H9 (cell line): ENCODE measurements around the gene POLR3B. TPM values are rescaled to one million over a fixed set of nuclear protein-coding genes. Genes with fewer than 3 reads are reported as not detected.

Experiments
- DNase-seq: peaks from one replicate; pipeline ENCODE4 v3.0.0-alpha.2; 2017
- H2AFZ ChIP-seq: one replicate; pipeline ENCODE4 v1.6.1; 2013; ENCODE audit warnings: mild to moderate bottlenecking, low read length, control low read depth, moderate library complexity
- H2AK5ac ChIP-seq: 2 replicates; pipeline ENCODE4 v1.6.1; 2013; ENCODE audit warnings: low read length, control low read depth, mixed read lengths; ENCODE audit not compliant: insufficient read length
- H2BK120ac ChIP-seq: one replicate; pipeline ENCODE4 v1.6.1; 2013; ENCODE audit warnings: low read depth, mild to moderate bottlenecking, low read length, control low read depth, inconsistent platforms; ENCODE audit not compliant: poor library complexity, severe bottlenecking
- H2BK12ac ChIP-seq: 2 replicates; pipeline ENCODE4 v1.6.1; 2013; ENCODE audit warnings: low read length, control low read depth, mixed read lengths, low read depth; ENCODE audit not compliant: insufficient read length
- H2BK15ac ChIP-seq: 2 replicates; pipeline ENCODE4 v1.6.1; 2013; ENCODE audit warnings: low read depth, low read length, control low read depth
- H2BK20ac ChIP-seq: one replicate; pipeline ENCODE4 v1.6.1; 2013; ENCODE audit warnings: low read depth, mild to moderate bottlenecking, low read length, control low read depth, inconsistent platforms; ENCODE audit not compliant: poor library complexity, severe bottlenecking
- H2BK5ac ChIP-seq: 2 replicates; pipeline ENCODE4 v1.6.1; 2013; ENCODE audit warnings: low read length, control low read depth, mixed read lengths; ENCODE audit not compliant: insufficient read length
- H3K14ac ChIP-seq: 2 replicates; pipeline ENCODE4 v1.6.1; 2013; ENCODE audit warnings: low read length, control low read depth; ENCODE audit not compliant: insufficient read depth
- H3K18ac ChIP-seq: 2 replicates; pipeline ENCODE4 v1.6.1; 2013; ENCODE audit warnings: low read depth, mild to moderate bottlenecking, mixed read lengths, low read length, control low read depth; ENCODE audit not compliant: insufficient read length
- H3K23ac ChIP-seq: 2 replicates; pipeline ENCODE4 v1.6.1; 2013; ENCODE audit warnings: low read length, control low read depth, mixed read lengths, low read depth; ENCODE audit not compliant: insufficient read length
- H3K23me2 ChIP-seq: 2 replicates; pipeline ENCODE4 v1.6.1; 2013; ENCODE audit warnings: low read depth, mild to moderate bottlenecking, mixed read lengths, low read length, control low read depth; ENCODE audit not compliant: insufficient read length, poor library complexity, severe bottlenecking
- H3K27ac ChIP-seq: 2 replicates; pipeline ENCODE4 v1.5.1; 2013; ENCODE audit warnings: low read length, control low read depth, mixed read lengths, low read depth; ENCODE audit not compliant: insufficient read length
- H3K27me3 ChIP-seq: 2 replicates; pipeline ENCODE4 v1.6.1; 2013; ENCODE audit warnings: low read length, control low read depth, inconsistent platforms; ENCODE audit not compliant: insufficient read depth
- H3K4ac ChIP-seq: 2 replicates; pipeline ENCODE4 v1.6.1; 2013; ENCODE audit warnings: low read depth, mild to moderate bottlenecking, control low read depth, inconsistent platforms, low read length, moderate library complexity
- H3K4me1 ChIP-seq: 2 replicates; pipeline ENCODE4 v1.6.1; 2013; ENCODE audit warnings: low read length, control low read depth, inconsistent platforms; ENCODE audit not compliant: insufficient read depth
- H3K4me2 ChIP-seq: 2 replicates; pipeline ENCODE4 v1.6.1; 2013; ENCODE audit warnings: low read length, control low read depth, mixed read lengths; ENCODE audit not compliant: insufficient read length, insufficient read depth
- H3K56ac ChIP-seq: 2 replicates; pipeline ENCODE4 v1.6.1; 2013; ENCODE audit warnings: low read depth, mild to moderate bottlenecking, mixed read lengths, low read length, control low read depth; ENCODE audit not compliant: insufficient read length
- H3K79me1 ChIP-seq: 2 replicates; pipeline ENCODE4 v1.6.1; 2013; ENCODE audit warnings: low read depth, mild to moderate bottlenecking, moderate library complexity, low read length, control low read depth, inconsistent platforms; ENCODE audit not compliant: insufficient read depth, poor library complexity, severe bottlenecking
- H3K79me2 ChIP-seq: 2 replicates; pipeline ENCODE4 v1.6.1; 2013; ENCODE audit warnings: low read length, control low read depth, inconsistent platforms; ENCODE audit not compliant: insufficient read depth
- H3K9ac ChIP-seq: 2 replicates; pipeline ENCODE4 v1.6.1; 2013; ENCODE audit warnings: low read length, control low read depth, mixed read lengths; ENCODE audit not compliant: insufficient read length; ENCODE audit errors: extremely low read depth
- H3K9me3 ChIP-seq: one replicate; pipeline ENCODE4 v1.6.1; 2013; ENCODE audit warnings: low read depth, low read length, inconsistent platforms; ENCODE audit not compliant: control insufficient read depth
- H3T11ph ChIP-seq: one replicate; pipeline ENCODE4 v1.6.1; 2013; ENCODE audit warnings: mild to moderate bottlenecking, low read length, control low read depth, inconsistent platforms
- H4K20me1 ChIP-seq: one replicate; pipeline ENCODE4 v1.6.1; 2013; ENCODE audit not compliant: control insufficient read depth, insufficient read length, insufficient read depth
- H4K5ac ChIP-seq: 2 replicates; pipeline ENCODE4 v1.6.1; 2013; ENCODE audit warnings: low read depth, mild to moderate bottlenecking, mixed read lengths, low read length, control low read depth; ENCODE audit not compliant: insufficient read length
- H4K8ac ChIP-seq: replicated peaks from 2 replicates; pipeline ENCODE4 v1.6.1; 2013; ENCODE audit warnings: low read length, control low read depth, mixed read lengths, low read depth; ENCODE audit not compliant: insufficient read length
- H4K91ac ChIP-seq: 2 replicates; pipeline ENCODE4 v1.6.1; 2013; ENCODE audit warnings: low read depth, mild to moderate bottlenecking, moderate library complexity, mixed read lengths, low read length, control low read depth; ENCODE audit not compliant: insufficient read length
- H3K27ac Mint-ChIP-seq, 3 experiments: 2 replicates in 2 of 3; 3 replicates in 1 of 3; pipeline ENCODE4 v1.8.0; 2020 to 2021; ENCODE audit warnings: mixed read lengths in 3 of 3, mild to moderate bottlenecking in 1 of 3, moderate library complexity in 1 of 3
- H3K27me3 Mint-ChIP-seq: 2 replicates; pipeline ENCODE4 v1.8.0; 2021; ENCODE audit warnings: low read depth, mild to moderate bottlenecking, moderate library complexity, mixed read lengths
- H3K36me3 Mint-ChIP-seq, 3 experiments: 2 replicates in 2 of 3; 3 replicates in 1 of 3; pipeline ENCODE4 v1.8.0; 2020 to 2021; ENCODE audit warnings: low read depth in 3 of 3, mixed read lengths in 3 of 3; ENCODE audit not compliant: insufficient read depth in 1 of 3
- H3K4me1 Mint-ChIP-seq, 2 experiments: 2 replicates each; pipeline ENCODE4 v1.8.0; 2020; ENCODE audit warnings: mixed read lengths in 2 of 2
- H3K4me3 Mint-ChIP-seq, 2 experiments: 2 replicates in 1 of 2; 3 replicates in 1 of 2; pipeline ENCODE4 v1.8.0; 2020 to 2021; ENCODE audit warnings: mild to moderate bottlenecking in 2 of 2, mixed read lengths in 2 of 2, moderate library complexity in 1 of 2
- H3K9me3 Mint-ChIP-seq, 2 experiments: 2 replicates in 1 of 2; 3 replicates in 1 of 2; pipeline ENCODE4 v1.8.0; 2020; ENCODE audit warnings: mild to moderate bottlenecking in 2 of 2, mixed read lengths in 2 of 2, moderate library complexity in 1 of 2
- CTCF ChIP-seq: fragments of 200-600 bp; sonication (generic); conservative IDR thresholded peaks from 3 replicates; pipeline ENCODE4 v1.8.0; 2021; ENCODE audit warnings: antibody characterized with exemption, mild to moderate bottlenecking
- WGBS: extraction: QIAGEN DNeasy Blood & Tissue Kit; methylation state at CpG from one replicate; pipeline ENCODE4 v1.1.7; 2013; ENCODE audit warnings: missing lambda C conversion rate, low lambda C conversion rate, mixed read lengths; ENCODE audit not compliant: insufficient read length; ENCODE audit errors: extremely low coverage; 5-methylcytosine and 5-hydroxymethylcytosine counted together
- total RNA-seq: library from RNA; stranded (reverse); gene quantifications from 2 replicates; pipeline ENCODE4 v1.2.1, GENCODE V29; 2021

The POLR3B gene
- total RNA-seq, 1 experiment from 2014 or later, result 13.4 TPM

GRCh38 chr12:106341086-106341877, 16.3 kb upstream of the POLR3B start:
- Histone ChIP-seq H2BK12ac (no peak overlapping the region), H2BK15ac (no peak overlapping the region), H3K23me2 (no peaks in the 10 kb centered on the region), H3K4me1 (no peaks in the 10 kb centered on the region; the same call in 1 of the 2 replicates), H3K9me3 (no peaks in the 10 kb centered on the region), H3K56ac (no peak overlapping the region), H3K23ac (no peak overlapping the region), H3K18ac (no peak overlapping the region), H3K9ac (no peak overlapping the region), H4K20me1 (no peaks in the 10 kb centered on the region), H3K4me2 (no peak overlapping the region), H3K14ac (no peak overlapping the region), H4K5ac (no peak overlapping the region), H4K8ac (no peak overlapping the region), H2BK20ac (no peak overlapping the region), H3K27me3 (no peaks in the 10 kb centered on the region), H3K79me2 (no peaks in the 10 kb centered on the region), H3K27ac (no peak overlapping the region), H2BK5ac (no peak overlapping the region), H2AFZ (no peak overlapping the region), H3T11ph (no peak overlapping the region), H4K91ac (no peak overlapping the region), H2BK120ac (no peak overlapping the region), H3K4ac (no peak overlapping the region), H3K79me1 (no peaks in the 10 kb centered on the region), H2AK5ac (no peak overlapping the region)
- Mint-ChIP-seq H3K4me3 (no peak overlapping the region), H3K4me1 (peaks cover 4 to 5% of the 10 kb centered on the region in 2 experiments; a peak in 1 of 4 replicates), H3K9me3 (no peaks in the 10 kb centered on the region), H3K27me3 (no peaks in the 10 kb centered on the region; the same call in 1 of the 2 replicates), H3K27ac (no peak overlapping the region), H3K36me3 (no peaks in the 10 kb centered on the region)
- DNase-seq, result no peak
- no peak for TF ChIP-seq CTCF
- no CpG with 5 or more reads among the region's 2 CpGs for WGBS
